DOHH2 (cell line): Measurements from ENCODE around the gene YIF1A.

Experiments used
- H3F3A ChIP-seq: fragments of 200-600 bp; sonication (generic), shearing (Covaris generic); 2 replicates; pipeline ENCODE4 v1.6.0; 2016; ENCODE audit warnings: antibody characterized with exemption, mild to moderate bottlenecking; ENCODE audit not compliant: control insufficient read depth, insufficient read depth
- H3K27ac ChIP-seq: fragments of 200-600 bp; sonication (generic); 2 replicates; pipeline ENCODE4 v1.5.1; 2014; ENCODE audit warnings: low read depth, mild to moderate bottlenecking, low read length, moderate library complexity
- H3K27me3 ChIP-seq: fragments of 200-600 bp; sonication (generic); 2 replicates; pipeline ENCODE4 v1.6.1; 2014; ENCODE audit warnings: mild to moderate bottlenecking, low read length, mixed read lengths; ENCODE audit not compliant: control insufficient read depth
- H3K36me3 ChIP-seq: fragments of 200-600 bp; sonication (generic); 2 replicates; pipeline ENCODE4 v1.6.1; 2014; ENCODE audit warnings: mild to moderate bottlenecking, low read length, moderate library complexity, mixed read lengths; ENCODE audit not compliant: control insufficient read depth
- H3K4me1 ChIP-seq: fragments of 200-600 bp; sonication (generic); 2 replicates; pipeline ENCODE4 v1.6.1; 2014; ENCODE audit warnings: mild to moderate bottlenecking, low read length, mixed read lengths; ENCODE audit not compliant: control insufficient read depth
- H3K4me2 ChIP-seq: fragments of 200-600 bp; sonication (generic); 2 replicates; pipeline ENCODE4 v1.6.0; 2014; ENCODE audit warnings: mild to moderate bottlenecking, low read length, moderate library complexity
- H3K4me3 ChIP-seq: fragments of 200-600 bp; sonication (generic); 2 replicates; pipeline ENCODE4 v1.5.1; 2014; ENCODE audit warnings: mild to moderate bottlenecking, low read length, mixed read lengths
- H3K79me2 ChIP-seq: fragments of 200-600 bp; sonication (generic); 2 replicates; pipeline ENCODE4 v1.6.1; 2014; ENCODE audit warnings: mild to moderate bottlenecking, low read length, mixed read lengths; ENCODE audit not compliant: control insufficient read depth
- H3K9me2 ChIP-seq: fragments of 200-600 bp; sonication (generic); replicated peaks from 2 replicates; pipeline ENCODE4 v1.6.1; 2014; ENCODE audit warnings: mild to moderate bottlenecking, low read length, mixed read lengths; ENCODE audit not compliant: control insufficient read depth
- H3K9me3 ChIP-seq: fragments of 200-600 bp; sonication (generic); 2 replicates; pipeline ENCODE4 v1.6.1; 2014; ENCODE audit warnings: antibody characterized with exemption, low read length, mixed read lengths; ENCODE audit not compliant: control insufficient read depth, insufficient read depth
- H4K20me1 ChIP-seq: fragments of 200-600 bp; sonication (generic); 2 replicates; pipeline ENCODE4 v1.6.0; 2014; ENCODE audit warnings: low read depth, mild to moderate bottlenecking, antibody characterized with exemption, low read length, moderate library complexity; ENCODE audit not compliant: control insufficient read depth, insufficient read depth
- CTCF ChIP-seq: fragments of 200-600 bp; sonication (generic); IDR thresholded peaks from one replicate; pipeline ENCODE4 v1.5.1; 2014; ENCODE audit warnings: antibody characterized with exemption, mild to moderate bottlenecking, low read depth, low read length; ENCODE audit not compliant: poor library complexity, severe bottlenecking
- EZH2phosphoT487 ChIP-seq: fragments of 200-600 bp; sonication (generic); IDR thresholded peaks from 2 replicates; pipeline ENCODE4 v1.6.1; 2017; ENCODE audit warnings: borderline replicate concordance, mild to moderate bottlenecking, antibody characterized with exemption, low read length, moderate library complexity, mixed read lengths

YIF1A gene

GRCh38 chr11:66325263-66325671 lies 36.3 kb upstream of the YIF1A start:
- no peaks in the 10 kb centered on the region for H3F3A ChIP-seq
- H3K9me2 ChIP-seq: no peaks in the 10 kb centered on the region
- no peak for TF ChIP-seq CTCF
- TF ChIP-seq EZH2phosphoT487: no peak
- no peaks in the 10 kb centered on the region for H4K20me1 ChIP-seq
- no peaks in the 10 kb centered on the region for H3K36me3 ChIP-seq
- no peak overlapping the region for H3K4me3 ChIP-seq
- peaks cover 5% of the 10 kb centered on the region; the same call in 1 of the 2 replicates for H3K9me3 ChIP-seq
- H3K79me2 ChIP-seq: no peaks in the 10 kb centered on the region
- no peak overlapping the region for H3K27ac ChIP-seq
- no peak overlapping the region; the same call in 1 of the 2 replicates for H3K4me2 ChIP-seq
- H3K4me1 ChIP-seq: peaks cover 47% of the 10 kb centered on the region
- H3K27me3 ChIP-seq: no peaks in the 10 kb centered on the region

DNA sequence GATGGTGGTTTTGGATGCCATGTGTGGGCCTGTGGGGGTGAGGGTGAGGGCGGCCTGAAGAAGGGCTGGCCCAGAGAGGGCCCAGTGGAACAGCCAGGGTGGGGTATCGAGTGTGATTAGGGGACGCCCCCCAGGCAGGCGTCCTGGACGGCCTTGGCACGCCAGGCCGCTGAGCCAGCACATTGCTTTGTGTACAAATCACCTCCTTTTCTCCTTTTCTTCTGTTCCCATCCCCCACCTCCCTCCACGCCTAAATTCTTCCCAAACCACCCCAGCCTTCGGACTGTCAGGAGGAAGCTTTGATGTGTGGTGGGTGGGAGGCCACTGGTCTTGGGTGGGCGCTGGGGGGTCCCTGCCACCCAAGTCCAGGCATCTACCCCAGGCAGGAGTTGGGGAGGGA lies 35.7 kb upstream of the YIF1A start:
- Histone ChIP-seq H3F3A (no peaks in the 10 kb centered on the region), H3K79me2 (no peaks in the 10 kb centered on the region), H4K20me1 (no peaks in the 10 kb centered on the region), H3K9me3 (peaks cover 5% of the 10 kb centered on the region; the same call in 1 of the 2 replicates), H3K27ac (no peak overlapping the region), H3K9me2 (no peaks in the 10 kb centered on the region), H3K27me3 (no peaks in the 10 kb centered on the region), H3K4me1 (peaks cover 47% of the 10 kb centered on the region), H3K36me3 (no peaks in the 10 kb centered on the region), H3K4me2 (no peak overlapping the region), H3K4me3 (no peak overlapping the region)
- TF ChIP-seq EZH2phosphoT487 (no peak), CTCF (no peak)

DNA sequence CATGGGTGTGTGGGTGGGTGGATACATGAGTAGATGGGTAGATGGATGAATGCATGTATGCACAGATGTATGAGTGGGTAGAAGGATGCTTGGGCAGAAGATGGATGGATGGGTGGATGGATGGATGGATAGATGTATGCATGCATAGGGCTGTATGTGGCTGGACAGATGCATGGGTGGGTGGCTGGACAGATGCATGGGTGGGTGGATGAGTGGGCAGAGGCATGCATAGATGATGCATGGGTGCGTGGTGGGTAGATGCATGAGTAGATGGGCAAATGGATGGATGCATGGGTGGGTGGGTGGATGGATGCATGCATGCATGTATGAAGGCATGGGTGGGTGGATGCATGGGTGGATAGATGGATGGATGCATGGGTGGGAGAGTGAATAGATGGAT lies 34.7 kb upstream of the YIF1A start:
- H3K36me3 ChIP-seq: no peaks in the 10 kb centered on the region
- H3K4me1 ChIP-seq: peaks cover 50% of the 10 kb centered on the region
- TF ChIP-seq CTCF (no peak), EZH2phosphoT487 (no peak)

More for the DNA sequence above, 34.7 kb upstream of the YIF1A start:
- Histone ChIP-seq H4K20me1 (no peaks in the 10 kb centered on the region), H3F3A (peaks cover under 1% of the 10 kb centered on the region; the same call in 1 of the 2 replicates), H3K79me2 (no peaks in the 10 kb centered on the region), H3K9me3 (peaks cover 8% of the 10 kb centered on the region; the same call in 1 of the 2 replicates), H3K4me3 (no peak overlapping the region), H3K9me2 (no peaks in the 10 kb centered on the region), H3K4me2 (no peak overlapping the region), H3K27me3 (no peaks in the 10 kb centered on the region), H3K27ac (no peak overlapping the region)
